ENCODE measurements around the gene TFEB. TPM values are rescaled to one million over a fixed set of nuclear protein-coding genes. Genes with fewer than 3 reads are reported as not detected.

TFEB gene
- total and polyA plus RNA-seq, 4 donors: 13.3 to 38.4 (median 27.8) TPM

DNA sequence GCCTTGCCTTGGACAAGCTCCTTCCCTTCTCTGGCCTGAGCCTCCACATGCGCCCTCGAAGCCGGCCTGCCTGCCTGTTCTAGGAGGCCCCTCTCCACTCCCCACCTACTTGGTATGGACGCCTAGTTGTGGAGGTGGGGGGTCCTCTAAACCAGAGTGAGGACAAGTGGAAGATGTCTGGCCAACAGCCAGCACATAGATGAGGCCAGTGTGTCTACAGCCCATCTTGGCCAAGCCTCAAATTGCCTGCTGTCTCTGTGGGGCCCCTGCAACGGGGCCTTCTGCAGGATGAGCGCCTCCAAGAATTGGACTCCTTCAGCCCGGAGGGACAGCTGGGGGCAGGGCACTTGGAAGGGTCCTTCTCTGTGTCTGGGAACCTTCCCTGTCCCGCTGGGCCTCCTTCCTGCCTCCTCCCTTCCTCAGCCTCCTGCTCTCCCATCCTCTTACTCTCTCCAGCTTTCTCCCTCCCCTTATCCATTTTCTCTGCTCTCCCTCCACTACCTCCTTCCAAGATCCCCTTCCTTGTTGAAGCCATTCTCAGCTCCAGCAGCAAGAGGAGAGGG lies 95.5 kb downstream of the TFEB start:
- H3K4me3 ChIP-seq: no peak overlapping the region
- H3K27ac ChIP-seq (ENCODE audit: low read depth in 1 of 2, low read length in 1 of 2): peak overlapping the region in 1 of 2 donors; percentile 9

GRCh38 chr6:41638935-41639808 lies 96.2 kb downstream of the TFEB start:
- peak overlapping the region in 1 of 2 donors; percentile 42 for H3K9ac ChIP-seq (ENCODE audit: insufficient read depth in 1 of 2, low read length in 2 of 2)
- ATAC-seq (ENCODE audit: insufficient read depth, low FRiP score) (no peak), DNase-seq (peak; percentile 89 to 97 (median 95))
- H3K27me3 ChIP-seq (ENCODE audit: control insufficient read depth in 3 of 3, insufficient read depth in 3 of 3, low read length in 2 of 3): no peaks in the 10 kb centered on the region
- peaks cover 0 to 16% (median 4%) of the 10 kb centered on the region in 4 donors for H3K36me3 ChIP-seq (ENCODE audit: control insufficient read depth in 4 of 4, insufficient read depth in 4 of 4, low read length in 4 of 4)
- TF ChIP-seq, protein P1, sequence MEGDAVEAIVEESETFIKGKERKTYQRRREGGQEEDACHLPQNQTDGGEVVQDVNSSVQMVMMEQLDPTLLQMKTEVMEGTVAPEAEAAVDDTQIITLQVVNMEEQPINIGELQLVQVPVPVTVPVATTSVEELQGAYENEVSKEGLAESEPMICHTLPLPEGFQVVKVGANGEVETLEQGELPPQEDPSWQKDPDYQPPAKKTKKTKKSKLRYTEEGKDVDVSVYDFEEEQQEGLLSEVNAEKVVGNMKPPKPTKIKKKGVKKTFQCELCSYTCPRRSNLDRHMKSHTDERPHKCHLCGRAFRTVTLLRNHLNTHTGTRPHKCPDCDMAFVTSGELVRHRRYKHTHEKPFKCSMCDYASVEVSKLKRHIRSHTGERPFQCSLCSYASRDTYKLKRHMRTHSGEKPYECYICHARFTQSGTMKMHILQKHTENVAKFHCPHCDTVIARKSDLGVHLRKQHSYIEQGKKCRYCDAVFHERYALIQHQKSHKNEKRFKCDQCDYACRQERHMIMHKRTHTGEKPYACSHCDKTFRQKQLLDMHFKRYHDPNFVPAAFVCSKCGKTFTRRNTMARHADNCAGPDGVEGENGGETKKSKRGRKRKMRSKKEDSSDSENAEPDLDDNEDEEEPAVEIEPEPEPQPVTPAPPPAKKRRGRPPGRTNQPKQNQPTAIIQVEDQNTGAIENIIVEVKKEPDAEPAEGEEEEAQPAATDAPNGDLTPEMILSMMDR (IDR thresholded peaks at IDR 0.05; ENCODE audit: control extremely low read depth, extremely low read depth): no peak
- H3K4me1 ChIP-seq (ENCODE audit: control insufficient read depth in 5 of 5, insufficient read depth in 5 of 5, low read length in 5 of 5): peaks cover 0 to 75% (median 39%) of the 10 kb centered on the region in 5 donors
- H3K9me3 ChIP-seq (ENCODE audit: control insufficient read depth in 4 of 4, insufficient read depth in 3 of 4, low read length in 3 of 4): no peaks in the 10 kb centered on the region
- WGBS, 2 donors: 23 to 27% methylated on average over 38 to 40 of the region's 40 CpGs
- H3K27ac ChIP-seq (ENCODE audit: low read depth in 1 of 2, low read length in 1 of 2): peak overlapping the region in 1 of 2 donors; percentile 34
- no peak overlapping the region for H3K4me3 ChIP-seq

More for the DNA sequence above, 95.5 kb downstream of the TFEB start:
- peak; percentile 87 to 95 (median 92) for DNase-seq
- Histone ChIP-seq H3K9me3 (ENCODE audit: control insufficient read depth in 4 of 4, insufficient read depth in 3 of 4, low read length in 3 of 4) (no peaks in the 10 kb centered on the region), H3K36me3 (ENCODE audit: control insufficient read depth in 4 of 4, insufficient read depth in 4 of 4, low read length in 4 of 4) (peaks cover 0 to 19% (median 4%) of the 10 kb centered on the region in 4 donors), H3K9ac (ENCODE audit: insufficient read depth in 1 of 2, low read length in 2 of 2) (peak overlapping the region in 1 of 2 donors; percentile 42), H3K27me3 (ENCODE audit: control insufficient read depth in 3 of 3, insufficient read depth in 3 of 3, low read length in 2 of 3) (no peaks in the 10 kb centered on the region), H3K4me1 (ENCODE audit: control insufficient read depth in 5 of 5, insufficient read depth in 5 of 5, low read length in 5 of 5) (peaks cover 0 to 75% (median 43%) of the 10 kb centered on the region in 5 donors)
- no peak for ATAC-seq (ENCODE audit: insufficient read depth, low FRiP score)
- TF ChIP-seq, protein P1 (IDR thresholded peaks at IDR 0.05; ENCODE audit: control extremely low read depth, extremely low read depth): no peak
- WGBS, 2 donors: 78 to 95% methylated on average over 6 to 8 of the region's 8 CpGs

DNA sequence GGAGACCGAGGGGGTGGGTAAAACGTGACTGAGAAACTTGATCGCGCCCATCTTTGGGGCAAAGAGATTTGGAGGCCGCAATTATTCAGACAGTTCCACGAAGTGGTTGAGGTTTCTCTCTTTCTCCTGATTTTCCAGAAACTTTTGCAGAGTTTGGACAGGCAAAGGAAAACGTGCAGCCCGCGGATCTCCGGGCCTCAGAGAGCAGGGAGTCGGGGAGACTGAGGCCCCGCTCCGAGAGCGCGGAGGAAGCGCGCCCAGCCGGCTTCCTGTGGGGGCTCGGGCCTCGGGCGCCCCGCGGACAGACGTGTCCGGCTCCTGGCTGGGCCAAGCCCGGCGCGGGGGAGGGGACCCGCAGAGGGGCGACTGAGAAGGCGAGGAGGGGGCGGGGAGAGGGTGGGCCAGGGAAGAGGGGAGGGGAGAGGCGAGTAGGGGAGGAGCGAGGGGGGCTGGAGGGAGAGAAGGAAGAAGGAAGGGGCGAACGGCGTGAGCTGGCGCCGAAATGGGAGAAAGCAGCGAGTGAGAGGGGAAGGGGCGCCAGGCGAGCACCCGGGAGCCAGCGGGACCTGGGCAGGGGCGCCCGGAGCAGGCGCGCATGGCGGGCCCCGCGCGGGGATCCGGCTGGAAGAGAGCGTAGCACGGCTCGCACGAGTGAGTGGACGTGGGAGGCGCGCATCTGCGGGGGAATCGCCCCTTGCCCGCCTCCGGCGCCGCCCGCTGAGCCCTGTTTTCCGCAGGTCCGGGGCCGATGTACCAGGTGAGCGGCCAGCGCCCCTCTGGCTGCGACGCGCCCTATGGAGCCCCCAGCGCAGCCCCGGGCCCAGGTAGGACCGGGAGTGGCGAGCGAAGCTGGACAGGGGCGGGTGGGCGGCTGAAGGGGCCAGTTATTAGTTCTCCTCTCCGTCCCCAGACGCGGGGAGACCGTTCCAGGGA lies 97.1 kb downstream of the TFEB start, which contains the start of gene MDFI:
MDFI (plus strand) TSS at position 467 of the 933 bp plus-strand sequence; CDS start at position 749, 282 bp downstream.
- Histone ChIP-seq H3K36me3 (ENCODE audit: control insufficient read depth in 4 of 4, insufficient read depth in 4 of 4, low read length in 4 of 4) (peaks cover 0 to 16% (median 2%) of the 10 kb centered on the region in 4 donors), H3K4me3 (peak within 1 kb of the TSS; percentile 26), H3K27me3 (ENCODE audit: control insufficient read depth in 3 of 3, insufficient read depth in 3 of 3, low read length in 2 of 3) (no peaks in the 10 kb centered on the region), H3K9me3 (ENCODE audit: control insufficient read depth in 4 of 4, insufficient read depth in 3 of 4, low read length in 3 of 4) (no peaks in the 10 kb centered on the region), H3K4me1 (ENCODE audit: control insufficient read depth in 5 of 5, insufficient read depth in 5 of 5, low read length in 5 of 5) (peaks cover 0 to 76% (median 42%) of the 10 kb centered on the region in 5 donors), H3K27ac (ENCODE audit: low read depth in 1 of 2, low read length in 1 of 2) (peak within 1 kb of the TSS in 1 of 2 donors; percentile 63), H3K9ac (ENCODE audit: insufficient read depth in 1 of 2, low read length in 2 of 2) (peak within 1 kb of the TSS; percentile 8 to 42)
- 1 to 3% methylated on average over 83 to 86 of the region's 86 CpGs for WGBS, 2 donors
- TF ChIP-seq, protein P1 (IDR thresholded peaks at IDR 0.05; ENCODE audit: control extremely low read depth, extremely low read depth): no peak
- peak; percentile 93 to 97 (median 93) for DNase-seq
- ATAC-seq (ENCODE audit: insufficient read depth, low FRiP score): peak; percentile 2

Data from lung (tissue), 12 donors.